Kidney tubule cell (primary cell): ENCODE results near the gene IL20.

ENCODE experiments used
- DNase-seq: peaks from one replicate; pipeline ENCODE4 v3.0.0-alpha.2; 2018; ENCODE audit warnings: low spot score

IL20 gene

GRCh38 chr1:206864939-206865671 is at the start of gene IL20:
Gene IL20, plus strand, starts transcription at chr1:206865623. Its CDS starts 230 bp downstream, at chr1:206865853.
- DNase-seq: peak; percentile 74

DNA sequence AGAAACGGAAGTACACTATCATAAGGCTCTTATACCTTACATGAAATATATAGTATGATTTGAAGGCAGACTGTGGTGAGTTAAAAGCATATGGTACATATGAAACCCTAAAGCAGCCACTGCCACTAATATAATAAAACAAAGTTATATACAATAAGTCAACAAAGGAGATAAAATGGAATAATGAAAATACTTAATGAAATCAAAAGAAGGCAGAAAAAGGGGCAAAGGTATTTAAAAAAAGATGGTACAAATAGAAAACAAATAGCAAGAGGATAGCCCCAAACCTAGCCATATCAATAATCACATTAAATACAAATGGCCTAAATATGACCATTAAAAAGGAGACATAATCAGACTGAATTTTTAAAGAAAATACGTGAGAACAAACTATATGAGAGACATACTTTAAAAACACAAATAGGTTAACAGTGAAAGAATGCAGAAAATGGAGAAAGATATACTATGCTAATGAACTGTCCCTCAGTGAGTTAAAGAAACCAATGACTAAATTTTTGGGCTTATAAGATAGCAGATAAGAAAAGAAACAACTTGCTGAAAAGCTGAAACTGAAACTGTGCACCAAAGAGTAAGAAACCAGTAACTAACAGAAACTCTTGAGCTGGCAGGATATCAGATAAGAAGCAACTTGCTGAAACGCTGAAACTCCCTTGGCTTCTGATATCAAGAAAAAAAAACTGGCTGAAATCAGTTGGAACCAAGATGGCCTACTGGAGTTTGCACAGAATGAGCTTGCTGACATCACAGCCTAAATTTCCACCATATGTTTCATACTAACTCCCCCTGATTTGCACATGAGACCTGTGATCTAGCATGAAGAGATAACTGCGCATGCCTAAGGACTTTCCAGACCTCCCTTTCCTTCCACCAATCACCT is 48.8 kb upstream of the IL20 start:
- DNase-seq: no peak

DNA sequence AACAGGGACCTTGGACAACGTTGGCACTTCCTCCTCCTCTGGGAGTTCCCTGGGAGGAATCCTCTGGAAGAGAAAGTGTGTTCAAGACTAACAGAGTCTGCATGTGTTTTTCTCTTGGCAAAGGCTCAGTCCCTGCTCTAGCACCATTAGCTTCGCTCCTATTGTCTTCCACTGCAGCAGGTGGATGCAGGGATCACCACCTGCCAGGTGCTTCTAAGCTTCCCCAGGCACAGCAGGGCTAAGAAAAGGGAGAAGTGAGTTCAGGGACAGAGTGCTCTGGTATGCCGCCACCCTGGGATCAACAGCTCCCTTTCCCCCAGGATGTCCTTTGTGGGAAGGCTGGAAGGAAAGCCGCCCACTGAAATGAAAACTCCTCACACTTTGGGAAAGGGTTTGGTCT is 43.9 kb upstream of the IL20 start:
- DNase-seq: no peak

DNA sequence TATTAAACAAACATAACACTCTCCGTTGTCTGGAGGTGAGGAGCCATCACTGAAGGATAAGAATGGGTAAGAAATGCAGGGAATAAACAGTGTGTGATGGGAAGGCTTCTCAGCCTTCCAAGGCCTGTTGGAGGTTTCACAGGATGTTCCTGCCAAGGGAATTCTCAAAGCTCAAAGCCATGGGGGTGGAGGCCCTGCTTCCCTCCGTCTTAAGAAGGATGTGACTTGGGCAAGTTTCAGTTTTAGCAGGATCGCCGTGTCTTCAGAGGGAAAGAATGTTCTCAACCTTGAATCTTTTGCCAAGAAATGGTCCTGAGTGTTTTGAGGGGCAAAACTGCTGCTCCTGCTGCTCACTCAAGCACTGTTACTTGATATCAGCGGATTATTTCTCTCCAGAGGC is 41.7 kb upstream of the IL20 start:
- no peak for DNase-seq

- DNase-seq: no peak
These were observed 41.1 kb upstream of the IL20 start for GRCh38 chr1:206824331-206824730.

GRCh38 chr1:206826394-206826793 is 39.0 kb upstream of the IL20 start:
- no peak for DNase-seq

GRCh38 chr1:206828061-206828460 is 37.4 kb upstream of the IL20 start:
- DNase-seq: no peak

GRCh38 chr1:206828765-206829164 is 36.7 kb upstream of the IL20 start:
- no peak for DNase-seq

- no peak for DNase-seq
These were observed 36.1 kb upstream of the IL20 start for GRCh38 chr1:206829282-206829681.

DNA sequence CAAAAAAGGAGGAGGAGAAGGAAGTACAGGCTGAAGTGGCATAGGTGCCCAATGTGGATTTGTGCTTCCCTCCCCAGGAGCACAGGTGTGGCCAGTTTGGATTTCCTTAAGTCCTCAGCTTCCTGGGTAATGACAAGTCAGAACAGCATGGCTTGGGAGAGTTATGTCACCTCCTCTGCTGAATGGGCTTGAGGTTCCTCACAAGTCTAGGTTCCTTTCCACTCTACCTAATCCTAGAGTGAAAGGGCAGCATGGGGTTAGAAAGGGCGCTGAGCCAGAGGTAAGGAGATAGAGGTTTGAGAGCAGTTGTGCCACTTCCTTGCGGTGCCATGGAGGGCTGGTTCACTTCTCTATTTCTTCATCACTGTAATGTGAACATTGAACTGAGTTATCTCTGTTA is 35.5 kb upstream of the IL20 start:
- DNase-seq: peak; percentile 22

DNA sequence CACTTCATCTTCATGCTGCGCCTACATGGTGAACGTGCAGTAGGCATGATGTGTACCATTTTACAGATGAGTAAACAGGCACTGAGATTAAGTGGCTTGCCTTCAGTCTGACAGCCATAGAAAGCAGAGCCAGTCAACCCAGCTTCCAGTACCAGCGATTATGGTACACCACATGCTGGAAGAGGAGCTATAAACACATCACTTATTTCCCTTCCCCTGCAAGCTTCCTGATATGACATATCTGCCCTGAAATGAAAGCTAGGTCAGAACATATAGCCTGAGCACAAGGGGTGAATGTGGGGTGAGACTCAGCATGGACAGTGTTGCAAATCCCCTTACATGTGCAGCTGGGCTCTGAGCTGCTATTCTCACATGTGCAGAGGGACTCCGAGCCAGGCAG is 33.8 kb upstream of the IL20 start:
- DNase-seq: no peak

- no peak for DNase-seq
These were observed 33.0 kb upstream of the IL20 start for GRCh38 chr1:206832352-206832880.

- no peak for DNase-seq
These were observed 32.2 kb upstream of the IL20 start for GRCh38 chr1:206833106-206833680.

GRCh38 chr1:206833801-206834200 is 31.6 kb upstream of the IL20 start:
- DNase-seq: no peak

DNA sequence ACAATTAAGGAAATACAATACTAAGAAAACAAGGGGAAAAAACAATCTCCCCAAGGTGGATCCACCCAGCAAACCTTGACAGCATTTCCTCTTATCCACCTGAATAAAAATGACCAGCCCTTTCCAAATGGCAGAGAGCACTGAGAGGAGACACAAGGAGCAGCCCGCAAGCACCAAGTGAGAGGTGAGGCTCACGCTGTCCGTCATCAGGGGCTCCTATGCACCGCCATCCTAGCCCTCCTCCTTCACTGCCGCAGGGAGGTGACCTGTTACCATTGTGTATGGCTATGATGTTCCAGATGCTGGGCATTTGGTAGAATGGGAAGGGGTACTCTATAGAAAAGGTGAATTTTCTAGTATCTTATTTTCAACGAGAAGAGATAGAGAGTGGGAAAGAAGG is 31.2 kb upstream of the IL20 start:
- no peak for DNase-seq

DNA sequence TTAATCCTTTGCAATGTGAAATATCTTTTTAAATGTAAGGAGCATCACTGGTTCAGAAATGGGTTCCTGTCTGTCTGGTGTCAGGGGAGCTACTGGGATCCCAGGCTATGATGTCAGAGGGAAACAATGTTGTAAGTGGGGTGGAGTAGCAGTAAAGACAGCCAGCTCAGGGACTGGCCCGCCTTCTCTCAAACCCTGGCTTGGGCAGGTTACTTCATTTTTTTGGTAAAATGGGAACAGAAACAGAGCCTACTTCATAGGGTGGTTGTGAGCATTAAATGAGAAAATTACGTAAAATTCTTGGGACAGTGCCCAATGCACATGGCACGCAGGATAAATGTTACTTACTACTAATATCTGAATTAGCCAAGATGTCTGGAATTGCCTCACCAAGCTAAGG is 30.7 kb upstream of the IL20 start:
- DNase-seq: no peak

GRCh38 chr1:206835186-206835585 is 30.2 kb upstream of the IL20 start:
- DNase-seq: no peak

DNA sequence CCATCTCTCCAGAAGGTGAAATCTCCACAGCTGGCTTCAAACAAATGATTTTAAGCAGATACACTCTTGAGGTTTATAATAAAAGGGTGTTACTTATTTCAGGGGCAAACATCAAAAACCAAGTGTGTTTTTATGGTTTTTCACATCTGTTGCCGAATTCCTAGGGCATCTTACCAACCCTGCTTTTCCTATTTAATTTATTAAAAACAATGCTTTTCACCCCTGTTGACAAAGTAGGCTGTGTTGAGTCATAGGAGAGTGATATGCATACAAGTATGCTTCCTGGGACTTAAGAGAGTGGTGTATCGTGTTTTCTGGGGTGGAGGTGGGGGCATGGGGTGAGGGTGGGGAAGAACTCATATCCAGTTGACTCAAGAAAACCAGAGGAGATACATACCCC is 29.3 kb upstream of the IL20 start:
- DNase-seq: no peak

GRCh38 chr1:206839006-206839560 is 26.3 kb upstream of the IL20 start:
- DNase-seq: no peak

- DNase-seq: peak; percentile 20
These were observed 25.6 kb upstream of the IL20 start for GRCh38 chr1:206839857-206840256.

DNA sequence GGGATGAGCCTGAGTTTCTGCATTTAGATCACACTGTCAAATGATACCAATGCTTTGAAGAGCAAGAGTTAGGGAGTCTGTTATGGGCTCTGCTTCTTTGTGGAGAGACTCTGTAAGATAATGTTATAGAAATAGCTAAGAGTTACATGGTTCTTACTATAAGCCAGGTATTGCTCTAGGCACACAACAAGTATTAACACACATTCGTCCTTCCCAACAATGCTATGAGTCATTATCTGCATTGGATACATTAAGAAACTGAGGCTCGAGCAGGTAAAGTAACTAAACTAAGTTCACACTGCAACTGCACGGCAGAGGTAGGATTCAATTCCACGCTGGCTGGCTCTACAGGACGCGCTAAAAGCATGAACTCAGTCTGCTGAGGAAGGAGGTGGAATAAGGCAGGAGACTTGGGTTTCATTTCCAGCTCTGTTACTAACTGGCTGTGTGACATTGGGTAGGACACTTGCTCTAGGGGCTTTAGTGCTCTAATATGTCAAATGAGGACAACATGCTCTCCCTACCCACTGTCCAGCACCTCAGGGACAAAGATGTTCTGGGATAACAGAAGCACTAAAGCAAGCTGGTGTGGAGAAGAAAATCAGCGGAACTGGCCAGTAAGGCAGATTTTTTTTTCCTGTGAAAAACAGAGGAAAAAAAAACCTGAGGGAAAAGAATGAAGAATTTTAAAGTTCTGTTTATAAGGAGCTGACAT is 23.7 kb upstream of the IL20 start:
- DNase-seq: no peak

DNA sequence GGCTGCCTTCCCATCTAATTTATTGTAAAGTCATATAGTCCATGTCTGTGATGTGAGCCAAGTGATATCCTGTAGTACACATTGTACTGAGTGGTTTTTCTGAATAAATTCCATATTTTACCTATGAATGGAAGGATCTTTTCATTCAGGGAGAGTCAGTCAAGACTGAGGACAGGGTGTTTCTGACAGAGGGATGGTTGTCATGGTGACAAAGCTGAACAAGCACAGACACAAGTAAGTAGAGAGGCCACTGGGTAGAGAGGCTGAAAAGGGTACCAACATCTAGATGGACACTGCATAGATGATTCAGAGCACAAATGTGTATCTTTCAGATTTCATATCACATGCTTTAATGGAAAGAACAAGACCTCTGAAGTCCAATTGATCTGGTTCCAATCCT is 22.6 kb upstream of the IL20 start:
- DNase-seq: no peak
